Measurements from ENCODE around the gene C11orf24. TPM values are rescaled to one million over a fixed set of nuclear protein-coding genes. Genes with fewer than 3 reads are reported as not detected.

The C11orf24 gene
- total and polyA plus RNA-seq, 9 of the 15 experiments (the other 6 are each of a cell fraction or from before 2014, with no cell fraction given), result 2.0 to 65.2 (median 32.5) TPM

DNA sequence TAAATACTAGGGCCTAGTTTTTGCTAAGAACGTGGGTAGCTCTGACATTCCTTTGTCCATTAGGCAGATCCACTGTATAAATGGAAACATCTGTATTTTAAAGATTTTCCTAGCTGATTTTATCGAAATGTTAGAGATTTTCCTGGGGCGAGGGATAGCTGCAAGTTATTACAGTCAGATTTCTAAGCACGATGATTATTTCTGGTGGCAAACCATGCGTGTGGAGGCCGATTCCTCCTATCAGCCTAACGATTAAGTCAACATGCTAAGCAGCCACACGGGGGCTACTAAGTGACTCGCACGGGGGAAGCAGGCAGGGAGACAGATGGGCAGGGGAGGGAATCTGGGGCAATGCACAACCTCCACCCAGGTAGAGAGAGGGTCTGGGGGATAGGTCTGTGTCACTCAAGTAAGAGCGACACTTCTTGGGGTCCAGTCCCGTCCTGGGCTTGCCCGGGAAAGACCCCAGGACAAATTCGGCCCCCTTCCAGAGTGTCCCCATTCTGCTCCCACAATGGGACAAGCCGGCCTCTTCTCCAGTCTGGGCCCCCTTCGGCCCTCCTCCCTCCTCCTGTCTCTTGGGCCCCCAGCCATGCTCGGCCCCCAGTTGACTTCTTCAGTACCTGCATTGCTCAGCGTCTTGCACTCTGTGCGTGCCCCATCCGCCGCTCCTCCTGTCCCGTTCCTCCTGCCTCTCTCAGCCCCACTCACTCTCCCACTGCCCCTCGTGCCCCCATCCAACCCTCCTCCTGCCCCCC lies 571 bp downstream of the C11orf24 start (continued):
- TF ChIP-seq ZNF445 (CRISPR knock-in tag; IDR thresholded peaks at IDR 0.05; ENCODE audit: low read depth) (no peak), KLF16 (IDR thresholded peaks at IDR 0.05) (no peak), TEAD1 (CRISPR knock-in tag; IDR thresholded peaks at IDR 0.05) (peak in 1 of 2 experiments; percentile 50; a peak in 1 of 4 replicates), GATAD2A (IDR thresholded peaks at IDR 0.05) (0 out of 2 replicates have a peak, but pooled peaks have one; percentile 43), DEAF1 (CRISPR knock-in tag; IDR thresholded peaks at IDR 0.05) (0 out of 2 replicates have a peak, but pooled peaks have one; percentile 19), SNIP1 (IDR thresholded peaks at IDR 0.05; ENCODE audit: low read depth) (no peak), SP1 (CRISPR knock-in tag; IDR thresholded peaks at IDR 0.05) (0 out of 2 replicates have a peak, but pooled peaks have one; percentile 21), CBFA2T3 (IDR thresholded peaks at IDR 0.05) (0 out of 2 replicates have a peak, but pooled peaks have one; percentile 11), SMARCA5 (IDR thresholded peaks at IDR 0.05) (0 out of 2 replicates have a peak, but pooled peaks have one; percentile 41), ZNF511 (CRISPR knock-in tag; IDR thresholded peaks at IDR 0.05) (no peak), MYBL2 (IDR thresholded peaks at IDR 0.05; ENCODE audit: low read depth) (no peak), MYBL2 (CRISPR knock-in tag; IDR thresholded peaks at IDR 0.05; ENCODE audit: borderline replicate concordance) (no peak), CEBPG (CRISPR knock-in tag; IDR thresholded peaks at IDR 0.05) (no peak), CEBPG (tag; conservative IDR thresholded peaks at IDR 0.05 in 1 of 2, IDR thresholded peaks at IDR 0.05 in 1 of 2) (no peak), ZFPM2 (CRISPR knock-in tag; IDR thresholded peaks at IDR 0.05) (peak; percentile 40; the same call in 1 of the 2 replicates), RCOR1 (IDR thresholded peaks at IDR 0.05; ENCODE audit: borderline replicate concordance in 1 of 2, low read depth in 2 of 2, low read length in 2 of 2) (peak; percentile 41 to 71; a peak in 2 of 4 replicates), ZNF347 (CRISPR knock-in tag; IDR thresholded peaks at IDR 0.05; ENCODE audit: low read depth) (no peak), TFAP4 (CRISPR knock-in tag; IDR thresholded peaks at IDR 0.05; ENCODE audit: borderline replicate concordance) (peak; percentile 40), SMAD4 (CRISPR knock-in tag; conservative IDR thresholded peaks at IDR 0.05) (0 out of 2 replicates have a peak, but pooled peaks have one; percentile 13), HDAC1 (IDR thresholded peaks at IDR 0.05) (no peak; a peak in 1 of 4 replicates)
- TF ChIP-seq, protein P1, sequence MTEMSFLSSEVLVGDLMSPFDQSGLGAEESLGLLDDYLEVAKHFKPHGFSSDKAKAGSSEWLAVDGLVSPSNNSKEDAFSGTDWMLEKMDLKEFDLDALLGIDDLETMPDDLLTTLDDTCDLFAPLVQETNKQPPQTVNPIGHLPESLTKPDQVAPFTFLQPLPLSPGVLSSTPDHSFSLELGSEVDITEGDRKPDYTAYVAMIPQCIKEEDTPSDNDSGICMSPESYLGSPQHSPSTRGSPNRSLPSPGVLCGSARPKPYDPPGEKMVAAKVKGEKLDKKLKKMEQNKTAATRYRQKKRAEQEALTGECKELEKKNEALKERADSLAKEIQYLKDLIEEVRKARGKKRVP (CRISPR knock-in tag; IDR thresholded peaks at IDR 0.05), result no peak
- TF ChIP-seq, protein P2, sequence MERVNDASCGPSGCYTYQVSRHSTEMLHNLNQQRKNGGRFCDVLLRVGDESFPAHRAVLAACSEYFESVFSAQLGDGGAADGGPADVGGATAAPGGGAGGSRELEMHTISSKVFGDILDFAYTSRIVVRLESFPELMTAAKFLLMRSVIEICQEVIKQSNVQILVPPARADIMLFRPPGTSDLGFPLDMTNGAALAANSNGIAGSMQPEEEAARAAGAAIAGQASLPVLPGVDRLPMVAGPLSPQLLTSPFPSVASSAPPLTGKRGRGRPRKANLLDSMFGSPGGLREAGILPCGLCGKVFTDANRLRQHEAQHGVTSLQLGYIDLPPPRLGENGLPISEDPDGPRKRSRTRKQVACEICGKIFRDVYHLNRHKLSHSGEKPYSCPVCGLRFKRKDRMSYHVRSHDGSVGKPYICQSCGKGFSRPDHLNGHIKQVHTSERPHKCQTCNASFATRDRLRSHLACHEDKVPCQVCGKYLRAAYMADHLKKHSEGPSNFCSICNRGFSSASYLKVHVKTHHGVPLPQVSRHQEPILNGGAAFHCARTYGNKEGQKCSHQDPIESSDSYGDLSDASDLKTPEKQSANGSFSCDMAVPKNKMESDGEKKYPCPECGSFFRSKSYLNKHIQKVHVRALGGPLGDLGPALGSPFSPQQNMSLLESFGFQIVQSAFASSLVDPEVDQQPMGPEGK (CRISPR knock-in tag; IDR thresholded peaks at IDR 0.05; ENCODE audit: borderline replicate concordance), result 0 out of 2 replicates have a peak, but pooled peaks have one; percentile 35
